Endothelial cell of umbilical vein (primary cell): Measurements from ENCODE around the gene PRDM12. TPM values are rescaled to one million over a fixed set of nuclear protein-coding genes. Genes with fewer than 3 reads are reported as not detected.

Experiments
- BruUV-seq: library from RNA; stranded (reverse); fragments of 400-500 nt; replicated peaks from 2 replicates; lab custom pipeline; 2021; lab: Mats Ljungman, UMichigan
- CTCF ChIA-PET: fragments of 300-600, 350-600 bp; sonication (Branson Sonifier 250); formaldehyde crosslinking; loops from one replicate; lab custom pipeline; 2021; ENCODE audit warnings: antibody characterized with exemption, inconsistent platforms; lab: Charles Lee
- POLR2A ChIA-PET: fragments of 300-600, 350-600 bp; sonication (Branson Sonifier 250); formaldehyde crosslinking; loops from one replicate; lab custom pipeline; 2021; ENCODE audit warnings: antibody characterized with exemption, inconsistent platforms; lab: Charles Lee
- DNase-seq: peaks from one replicate; pipeline ENCODE4 v3.0.0-alpha.2; 2011; ENCODE audit warnings: low read depth, low spot score
- FAIRE-seq: peaks from 2 replicates; lab custom pipeline; 2011; peaks lifted over from hg19 to GRCh38; lab: Jason Lieb, UNC
- H2AFZ ChIP-seq: 2 replicates; pipeline ENCODE4 v1.6.0; 2012; ENCODE audit warnings: low read depth, low read length, control low read depth, inconsistent platforms
- H3K27ac ChIP-seq: 2 replicates; pipeline ENCODE4 v1.5.1; 2011; ENCODE audit warnings: low read depth, mild to moderate bottlenecking, control low read depth, low read length, moderate library complexity; ENCODE audit not compliant: insufficient read depth
- H3K27me3 ChIP-seq, 2 experiments: 2 replicates each; pipeline versions ENCODE4 v1.6.0 to v1.6.1; 2011; ENCODE audit warnings: low read length in 2 of 2, mixed read lengths in 1 of 2; ENCODE audit not compliant: control insufficient read depth in 2 of 2, insufficient read depth in 2 of 2
- H3K36me3 ChIP-seq, 2 experiments: 2 replicates in 1 of 2; 3 replicates in 1 of 2; pipeline ENCODE4 v1.5.1; 2011; ENCODE audit warnings: low read length in 2 of 2, mild to moderate bottlenecking in 1 of 2, moderate library complexity in 1 of 2; ENCODE audit not compliant: control insufficient read depth in 2 of 2, insufficient read depth in 2 of 2; ENCODE audit errors: extremely low read depth in 1 of 2
- H3K4me1 ChIP-seq: 3 replicates; pipeline ENCODE4 v1.5.1; 2011; ENCODE audit warnings: mild to moderate bottlenecking, low read length; ENCODE audit not compliant: control insufficient read depth, insufficient read depth; ENCODE audit errors: extremely low read depth
- H3K4me2 ChIP-seq: 2 replicates; pipeline ENCODE4 v1.6.1; 2011; ENCODE audit warnings: low read length, control low read depth, mixed read lengths; ENCODE audit not compliant: insufficient read depth
- H3K4me3 ChIP-seq, 3 experiments: fragments of 200-600 bp in 1 of 3; sonication (generic), shearing (Covaris generic) in 1 of 3; replicated peaks in 1 of 3; 2 replicates each; pipeline ENCODE4 v1.5.1; 2011 to 2016; ENCODE audit warnings: control low read depth in 3 of 3, low read length in 3 of 3, mild to moderate bottlenecking in 2 of 3, inconsistent platforms in 1 of 3, low read depth in 1 of 3, moderate library complexity in 1 of 3; ENCODE audit not compliant: insufficient read depth in 1 of 3
- H3K79me2 ChIP-seq: 2 replicates; pipeline ENCODE4 v1.6.0; 2012; ENCODE audit warnings: low read length, inconsistent platforms; ENCODE audit not compliant: control insufficient read depth, insufficient read depth
- H3K9ac ChIP-seq: replicated peaks from 2 replicates; pipeline ENCODE3; 2011; ENCODE audit warnings: low read length, control low read depth; ENCODE audit not compliant: insufficient read depth; ENCODE audit errors: extremely low read depth
- H3K9me1 ChIP-seq: replicated peaks from 3 replicates; pipeline ENCODE4 v1.6.0; 2011; ENCODE audit warnings: mild to moderate bottlenecking, low read length; ENCODE audit not compliant: control insufficient read depth, insufficient read depth; ENCODE audit errors: extremely low read depth
- H3K9me3 ChIP-seq: replicated peaks from 2 replicates; pipeline ENCODE4 v1.5.1; 2012; ENCODE audit warnings: low read length, inconsistent platforms; ENCODE audit not compliant: control insufficient read depth, insufficient read depth
- H4K20me1 ChIP-seq: replicated peaks from 2 replicates; pipeline ENCODE3; 2011; ENCODE audit warnings: mild to moderate bottlenecking, low read length; ENCODE audit not compliant: control insufficient read depth, insufficient read depth; ENCODE audit errors: extremely low read depth
- CTCF ChIP-seq, 2 donors: IDR thresholded peaks; 1 replicate in 1 of 2; 2 replicates in 1 of 2; pipeline ENCODE4 v1.5.1; 2011; ENCODE audit warnings: low read length in 2 of 2, mild to moderate bottlenecking in 2 of 2, moderate library complexity in 2 of 2, control low read depth in 1 of 2, inconsistent platforms in 1 of 2, low read depth in 1 of 2; ENCODE audit not compliant: insufficient read depth in 1 of 2; ENCODE audit errors: extremely low read depth in 1 of 2
- EZH2 ChIP-seq: IDR thresholded peaks from 2 replicates; pipeline ENCODE4 v1.6.1; 2012; ENCODE audit warnings: borderline replicate concordance, low read depth, mild to moderate bottlenecking, moderate library complexity, low read length, inconsistent platforms; ENCODE audit not compliant: severe bottlenecking
- FOS ChIP-seq: IDR thresholded peaks from 2 replicates; pipeline ENCODE4 v1.6.1; 2011; ENCODE audit warnings: mild to moderate bottlenecking, low read length, moderate library complexity, borderline replicate concordance; ENCODE audit not compliant: insufficient read depth
- JUN ChIP-seq: IDR thresholded peaks from 2 replicates; pipeline ENCODE4 v1.6.1; 2011; ENCODE audit warnings: borderline replicate concordance, low read depth; ENCODE audit not compliant: insufficient read length, insufficient read depth
- POLR2AphosphoS5 ChIP-seq: IDR thresholded peaks from 2 replicates; pipeline ENCODE4 v1.6.1; 2012; ENCODE audit warnings: low read depth, mild to moderate bottlenecking, control low read depth, low read length, moderate library complexity; ENCODE audit not compliant: insufficient read depth
- dilution Hi-C: fragments of 300-500 bp; cut with MboI; formaldehyde crosslinking; loops from one replicate; pipeline ENCODE4 v1.15.0; 2019; ENCODE audit warnings: low sequenced_read_pairs; ENCODE audit not compliant: extremely low pct_ligation_motif_present
- intact Hi-C: fragments of 100-400 bp; cut with micrococcal nuclease; formaldehyde crosslinking; loops from one replicate; pipeline ENCODE4 v1.10.0; 2022
- polyA plus RNA-seq, 4 experiments: library from polyadenylated mRNA; depleted of rRNA in 3 of 4; stranded (reverse) in 3 of 4; unstranded in 1 of 4; fragments of >200 nt; gene quantifications; 2 replicates each; pipeline versions ENCODE4 v1.2.1 to v1.2.3, GENCODE V29; 2011 to 2012; ENCODE audit warnings: missing spikeins in 1 of 4
- total RNA-seq: library from RNA; stranded (reverse); gene quantifications from 2 replicates; pipeline ENCODE4 v1.2.3, GENCODE V29; 2021

Gene PRDM12
- total and polyA plus RNA-seq, 2 donors (not counting 3 experiments of a cell fraction or from before 2014, with no cell fraction given) = not detected

- intact Hi-C loops = no loop called here
Observed at GRCh38 chr9:130633336-130634190, 30.8 kb upstream of the PRDM12 start.

More at GRCh38 chr9:130633336-130634190, 30.8 kb upstream of the PRDM12 start:
- TF ChIP-seq EZH2 (no peak), JUN (no peak), FOS (no peak), CTCF (IDR thresholded peaks at IDR 0.05; ENCODE audit: extremely low read depth in 1 of 2, insufficient read depth in 1 of 2, low read depth in 1 of 2, low read length in 2 of 2) (no peak), POLR2AphosphoS5 (no peak)
- Histone ChIP-seq H3K27ac (no peak overlapping the region), H4K20me1 (no peaks in the 10 kb centered on the region), H2AFZ (no peak overlapping the region), H3K9me1 (no peaks in the 10 kb centered on the region), H3K4me2 (no peak overlapping the region), H3K36me3 (peaks cover 7 to 59% of the 10 kb centered on the region in 2 experiments), H3K9me3 (no peaks in the 10 kb centered on the region), H3K79me2 (no peaks in the 10 kb centered on the region), H3K4me3 (no peak overlapping the region), H3K4me1 (no peaks in the 10 kb centered on the region), H3K27me3 (no peaks in the 10 kb centered on the region), H3K9ac (no peak overlapping the region)
- CTCF ChIA-PET = no interaction called here
- POLR2A ChIA-PET = no interaction called here
- BruUV-seq = no TSS peak
- dilution Hi-C loops = no loop called here
- FAIRE-seq = no peak
- DNase-seq = no peak
